ENCODE data around the gene TARM1.

GRCh38 chr19:54074851-54075250 is 6.3 kb downstream of the TARM1 start:
- TF ChIP-seq, protein P1, sequence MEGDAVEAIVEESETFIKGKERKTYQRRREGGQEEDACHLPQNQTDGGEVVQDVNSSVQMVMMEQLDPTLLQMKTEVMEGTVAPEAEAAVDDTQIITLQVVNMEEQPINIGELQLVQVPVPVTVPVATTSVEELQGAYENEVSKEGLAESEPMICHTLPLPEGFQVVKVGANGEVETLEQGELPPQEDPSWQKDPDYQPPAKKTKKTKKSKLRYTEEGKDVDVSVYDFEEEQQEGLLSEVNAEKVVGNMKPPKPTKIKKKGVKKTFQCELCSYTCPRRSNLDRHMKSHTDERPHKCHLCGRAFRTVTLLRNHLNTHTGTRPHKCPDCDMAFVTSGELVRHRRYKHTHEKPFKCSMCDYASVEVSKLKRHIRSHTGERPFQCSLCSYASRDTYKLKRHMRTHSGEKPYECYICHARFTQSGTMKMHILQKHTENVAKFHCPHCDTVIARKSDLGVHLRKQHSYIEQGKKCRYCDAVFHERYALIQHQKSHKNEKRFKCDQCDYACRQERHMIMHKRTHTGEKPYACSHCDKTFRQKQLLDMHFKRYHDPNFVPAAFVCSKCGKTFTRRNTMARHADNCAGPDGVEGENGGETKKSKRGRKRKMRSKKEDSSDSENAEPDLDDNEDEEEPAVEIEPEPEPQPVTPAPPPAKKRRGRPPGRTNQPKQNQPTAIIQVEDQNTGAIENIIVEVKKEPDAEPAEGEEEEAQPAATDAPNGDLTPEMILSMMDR (IDR thresholded peaks at IDR 0.05; ENCODE audit: poor library complexity, severe bottlenecking), result no peak
- TF ChIP-seq RAD21 (conservative IDR thresholded peaks at IDR 0.05), result no peak
- no peak for TF ChIP-seq EZH2 (IDR thresholded peaks at IDR 0.05; ENCODE audit: borderline replicate concordance, insufficient read depth, low read length, poor library complexity, severe bottlenecking)
- TF ChIP-seq REST (IDR thresholded peaks at IDR 0.05; ENCODE audit: borderline replicate concordance), result no peak
- no peak for TF ChIP-seq SMC3 (conservative IDR thresholded peaks at IDR 0.05; ENCODE audit: poor library complexity)
- TF ChIP-seq EP300 (conservative IDR thresholded peaks at IDR 0.05; ENCODE audit: poor library complexity, severe bottlenecking), result no peak
